Thymus (tissue), 11 donors: ENCODE results near the gene PPP1R15B. TPM values are rescaled to one million over a fixed set of nuclear protein-coding genes. Genes with fewer than 3 reads are reported as not detected.
A peak's percentile ranks its signal among the peaks of the same experiment; 100 is the strongest.

Source experiments
- DNase-seq, 9 donors: peaks; one replicate each; pipeline ENCODE4 v3.0.0-alpha.2; 2013; ENCODE audit warnings: low spot score in 9 of 9, low read depth in 6 of 9, missing footprints in 1 of 9
- H3K27ac ChIP-seq, 2 donors: one replicate each; pipeline ENCODE4 v1.5.1; 2013; ENCODE audit warnings: control low read depth in 1 of 2, low read depth in 1 of 2, low read length in 1 of 2, mild to moderate bottlenecking in 1 of 2, moderate library complexity in 1 of 2
- H3K27me3 ChIP-seq, 2 donors: one replicate each; pipeline ENCODE4 v1.5.1; 2013; ENCODE audit warnings: low read length in 1 of 2; ENCODE audit not compliant: control insufficient read depth in 2 of 2, insufficient read depth in 1 of 2
- H3K36me3 ChIP-seq, 2 donors: one replicate each; pipeline ENCODE4 v1.5.1; 2013; ENCODE audit warnings: low read length in 1 of 2, mild to moderate bottlenecking in 1 of 2, moderate library complexity in 1 of 2; ENCODE audit not compliant: control insufficient read depth in 2 of 2, insufficient read depth in 2 of 2
- H3K4me1 ChIP-seq, 2 donors: one replicate each; pipeline ENCODE4 v1.5.1; 2013; ENCODE audit warnings: low read length in 2 of 2; ENCODE audit not compliant: control insufficient read depth in 2 of 2, insufficient read depth in 2 of 2
- H3K4me3 ChIP-seq, 2 donors: one replicate each; pipeline ENCODE4 v1.5.1; 2013; ENCODE audit warnings: low read length in 2 of 2, control low read depth in 1 of 2, mild to moderate bottlenecking in 1 of 2
- H3K9me3 ChIP-seq, 2 donors: one replicate each; pipeline ENCODE4 v1.5.1; 2013; ENCODE audit warnings: low read length in 1 of 2, mild to moderate bottlenecking in 1 of 2; ENCODE audit not compliant: control insufficient read depth in 2 of 2, insufficient read depth in 1 of 2
- WGBS: extraction: QIAGEN DNeasy Blood & Tissue Kit; methylation state at CpG from one replicate; pipeline ENCODE4 v1.1.7; 2013; 5-methylcytosine and 5-hydroxymethylcytosine counted together
- polyA plus RNA-seq: library from polyadenylated mRNA; stranded (reverse); fragments of 200-250 nt; gene quantifications from one replicate; pipeline ENCODE4 v1.2.3, GENCODE V29; 2013
- total RNA-seq: library from RNA; stranded (reverse); fragments of 120-200 nt; gene quantifications from one replicate; pipeline ENCODE4 v1.2.4, GENCODE V29; 2013
- donor health status: healthy.

The PPP1R15B gene
- total and polyA plus RNA-seq, 2 donors = 26.2 to 29.8 TPM

GRCh38 chr1:204438628-204439027 lies 27.0 kb upstream of the PPP1R15B start:
- WGBS = 95% methylated on average over 7 of the region's 7 CpGs
- Histone ChIP-seq H3K27ac (peak overlapping the region in 1 of 2 donors; percentile 46), H3K4me1 (no peaks in the 10 kb centered on the region), H3K27me3 (no peaks in the 10 kb centered on the region), H3K36me3 (peaks cover 81 to 92% of the 10 kb centered on the region in 2 donors), H3K9me3 (no peaks in the 10 kb centered on the region), H3K4me3 (no peak overlapping the region)
- DNase-seq = no peak

GRCh38 chr1:204437796-204438570 lies 26.4 kb upstream of the PPP1R15B start:
- DNase-seq = no peak
- Histone ChIP-seq H3K4me1 (no peaks in the 10 kb centered on the region), H3K36me3 (peaks cover 81 to 92% of the 10 kb centered on the region in 2 donors), H3K4me3 (no peak overlapping the region), H3K27ac (peak overlapping the region in 1 of 2 donors; percentile 48), H3K9me3 (no peaks in the 10 kb centered on the region), H3K27me3 (no peaks in the 10 kb centered on the region)
- 96% methylated on average over 8 of the region's 8 CpGs for WGBS

GRCh38 chr1:204435872-204436271 lies 24.3 kb upstream of the PPP1R15B start:
- Histone ChIP-seq H3K4me1 (no peaks in the 10 kb centered on the region), H3K4me3 (no peak overlapping the region), H3K27me3 (no peaks in the 10 kb centered on the region), H3K36me3 (peaks cover 77 to 92% of the 10 kb centered on the region in 2 donors), H3K27ac (no peak overlapping the region), H3K9me3 (no peaks in the 10 kb centered on the region)
- no peak for DNase-seq
- WGBS = 97% methylated on average over 3 of the region's 3 CpGs

GRCh38 chr1:204435381-204435831 lies 23.8 kb upstream of the PPP1R15B start:
- Histone ChIP-seq H3K27ac (no peak overlapping the region), H3K9me3 (no peaks in the 10 kb centered on the region), H3K4me3 (no peak overlapping the region), H3K27me3 (no peaks in the 10 kb centered on the region), H3K4me1 (no peaks in the 10 kb centered on the region), H3K36me3 (peaks cover 75 to 91% of the 10 kb centered on the region in 2 donors)
- no peak for DNase-seq
- WGBS = 98% methylated on average over 4 of the region's 4 CpGs

- DNase-seq = no peak
- H3K4me1 ChIP-seq = no peaks in the 10 kb centered on the region
- H3K4me3 ChIP-seq = no peak overlapping the region
- H3K27me3 ChIP-seq = no peaks in the 10 kb centered on the region
- H3K27ac ChIP-seq = no peak overlapping the region
- peaks cover 74 to 88% of the 10 kb centered on the region in 2 donors for H3K36me3 ChIP-seq
- 97% methylated on average over 9 of the region's 9 CpGs for WGBS
- no peaks in the 10 kb centered on the region for H3K9me3 ChIP-seq
These were observed 22.6 kb upstream of the PPP1R15B start for GRCh38 chr1:204434116-204434755.

GRCh38 chr1:204432708-204433107 lies 21.1 kb upstream of the PPP1R15B start:
- H3K9me3 ChIP-seq = no peaks in the 10 kb centered on the region
- no peak overlapping the region for H3K4me3 ChIP-seq
- no peaks in the 10 kb centered on the region for H3K4me1 ChIP-seq
- peaks cover 67 to 81% of the 10 kb centered on the region in 2 donors for H3K36me3 ChIP-seq
- no peaks in the 10 kb centered on the region for H3K27me3 ChIP-seq
- H3K27ac ChIP-seq = no peak overlapping the region
- WGBS = 98% methylated on average over 2 of the region's 2 CpGs
- DNase-seq = no peak

GRCh38 chr1:204431310-204432184 lies 19.9 kb upstream of the PPP1R15B start:
- H3K36me3 ChIP-seq = peaks cover 73 to 83% of the 10 kb centered on the region in 2 donors
- DNase-seq = peak in 7 of 9 donors; percentile 45 to 85 (median 72)
- WGBS = 77% methylated on average over 13 of the region's 13 CpGs

GRCh38 chr1:204429746-204430145 lies 18.1 kb upstream of the PPP1R15B start:
- H3K36me3 ChIP-seq = peaks cover 77 to 83% of the 10 kb centered on the region in 2 donors
- H3K4me3 ChIP-seq = no peak overlapping the region
- H3K27ac ChIP-seq = no peak overlapping the region
- H3K27me3 ChIP-seq = no peaks in the 10 kb centered on the region
- whole genome bisulfite sequencing = 98% methylated on average over 18 of the region's 18 CpGs
- H3K9me3 ChIP-seq = no peaks in the 10 kb centered on the region
- DNase-seq = no peak
- no peaks in the 10 kb centered on the region for H3K4me1 ChIP-seq

More at GRCh38 chr1:204431310-204432184, 19.9 kb upstream of the PPP1R15B start:
- H3K4me1 ChIP-seq = no peaks in the 10 kb centered on the region
- no peak overlapping the region for H3K4me3 ChIP-seq
- no peaks in the 10 kb centered on the region for H3K27me3 ChIP-seq
- no peaks in the 10 kb centered on the region for H3K9me3 ChIP-seq
- H3K27ac ChIP-seq = no peak overlapping the region
